ENCODE results near the gene DNAH5. TPM values are rescaled to one million over a fixed set of nuclear protein-coding genes. Genes with fewer than 3 reads are reported as not detected.

DNAH5 gene
- total RNA-seq, 6 donors from 2014 or later = 5.0 to 47.3 (median 10.7) TPM

DNA sequence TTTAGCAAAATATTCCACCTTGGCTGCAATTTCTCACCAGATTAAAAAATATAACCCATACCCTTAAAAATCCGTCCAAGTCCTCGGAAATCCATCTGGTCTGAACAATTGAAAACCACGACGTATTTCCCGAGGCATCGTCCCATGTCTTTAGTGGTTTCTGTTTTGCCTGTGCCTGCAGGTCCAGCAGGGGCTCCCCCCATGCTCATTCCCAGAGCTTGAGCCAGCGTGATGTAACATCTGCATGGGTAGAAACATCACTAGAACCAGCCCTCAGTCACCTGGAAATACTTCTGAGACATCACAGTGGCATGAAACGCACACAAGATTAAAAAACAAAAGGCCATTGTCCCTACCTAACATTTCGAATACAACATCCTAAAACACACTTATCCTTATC, 114.0 kb downstream of the DNAH5 start:
- Histone ChIP-seq H3K27me3 (no peaks in the 10 kb centered on the region), H3K27ac (no peak overlapping the region), H3K36me3 (no peaks in the 10 kb centered on the region), H3K4me1 (no peaks in the 10 kb centered on the region), H3K9me3 (peaks cover 0 to 8% (median 0%) of the 10 kb centered on the region in 4 donors), H3K4me3 (no peak overlapping the region)
- DNase-seq (no peak), ATAC-seq (ENCODE audit: low FRiP score in 2 of 2) (no peak)
- TF ChIP-seq POLR2A (IDR thresholded peaks at IDR 0.05) (no peak), EP300 (IDR thresholded peaks at IDR 0.05) (no peak), POLR2AphosphoS5 (IDR thresholded peaks at IDR 0.05) (no peak)
- TF ChIP-seq, protein P1, sequence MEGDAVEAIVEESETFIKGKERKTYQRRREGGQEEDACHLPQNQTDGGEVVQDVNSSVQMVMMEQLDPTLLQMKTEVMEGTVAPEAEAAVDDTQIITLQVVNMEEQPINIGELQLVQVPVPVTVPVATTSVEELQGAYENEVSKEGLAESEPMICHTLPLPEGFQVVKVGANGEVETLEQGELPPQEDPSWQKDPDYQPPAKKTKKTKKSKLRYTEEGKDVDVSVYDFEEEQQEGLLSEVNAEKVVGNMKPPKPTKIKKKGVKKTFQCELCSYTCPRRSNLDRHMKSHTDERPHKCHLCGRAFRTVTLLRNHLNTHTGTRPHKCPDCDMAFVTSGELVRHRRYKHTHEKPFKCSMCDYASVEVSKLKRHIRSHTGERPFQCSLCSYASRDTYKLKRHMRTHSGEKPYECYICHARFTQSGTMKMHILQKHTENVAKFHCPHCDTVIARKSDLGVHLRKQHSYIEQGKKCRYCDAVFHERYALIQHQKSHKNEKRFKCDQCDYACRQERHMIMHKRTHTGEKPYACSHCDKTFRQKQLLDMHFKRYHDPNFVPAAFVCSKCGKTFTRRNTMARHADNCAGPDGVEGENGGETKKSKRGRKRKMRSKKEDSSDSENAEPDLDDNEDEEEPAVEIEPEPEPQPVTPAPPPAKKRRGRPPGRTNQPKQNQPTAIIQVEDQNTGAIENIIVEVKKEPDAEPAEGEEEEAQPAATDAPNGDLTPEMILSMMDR (IDR thresholded peaks at IDR 0.05) = no peak
- WGBS, 2 donors = 71 to 76% methylated on average over 9 of the region's 9 CpGs

DNA sequence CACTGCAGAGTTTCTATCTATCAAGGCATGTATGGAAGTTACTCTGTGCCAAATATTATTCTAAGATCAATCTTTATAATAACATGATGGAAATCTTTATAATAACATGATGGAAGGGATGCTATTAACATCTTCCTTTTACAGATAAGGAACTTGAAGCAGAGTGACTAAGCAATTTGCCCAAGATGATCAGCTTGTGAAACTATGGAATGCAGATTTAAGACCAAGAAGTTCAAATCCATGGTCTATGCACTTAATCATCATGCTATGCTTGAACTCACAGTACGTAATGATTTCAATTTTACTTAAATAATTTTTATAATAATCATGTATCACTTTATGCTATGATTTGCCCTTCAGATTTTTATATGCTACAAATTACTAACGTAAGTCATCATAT, 123.1 kb downstream of the DNAH5 start:
- H3K27ac ChIP-seq = no peak overlapping the region
- no peak for TF ChIP-seq POLR2AphosphoS5 (IDR thresholded peaks at IDR 0.05)
- no peak for TF ChIP-seq POLR2A (IDR thresholded peaks at IDR 0.05)
- TF ChIP-seq, protein P1 (IDR thresholded peaks at IDR 0.05) = no peak
- TF ChIP-seq EP300 (IDR thresholded peaks at IDR 0.05) = no peak
- H3K27me3 ChIP-seq = no peaks in the 10 kb centered on the region
- DNase-seq = no peak
- no peaks in the 10 kb centered on the region for H3K9me3 ChIP-seq
- no peak overlapping the region for H3K4me3 ChIP-seq
- 87 to 93% methylated on average over 2 of the region's 2 CpGs for WGBS, 2 donors
- no peaks in the 10 kb centered on the region for H3K36me3 ChIP-seq
- ATAC-seq (ENCODE audit: low FRiP score in 2 of 2) = no peak
- no peaks in the 10 kb centered on the region for H3K4me1 ChIP-seq

DNA sequence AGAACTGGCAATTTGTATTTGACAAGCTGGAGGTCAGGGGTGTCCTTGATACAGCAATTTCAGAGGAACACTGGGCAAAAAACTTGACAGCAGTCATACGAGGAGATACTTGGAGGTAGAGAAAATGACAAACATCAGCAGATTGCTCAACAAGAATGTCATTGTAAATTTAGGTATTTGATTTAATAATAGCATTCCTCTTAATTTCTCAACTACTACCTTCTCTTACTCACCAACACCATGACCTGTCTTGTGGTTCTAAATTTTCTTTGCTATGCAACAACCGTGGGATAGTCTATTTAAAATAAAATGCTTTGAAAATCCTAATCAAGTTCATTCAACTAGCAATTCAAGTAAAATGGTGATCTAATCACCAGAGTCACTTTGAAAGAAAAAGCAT, 128.4 kb downstream of the DNAH5 start:
- Histone ChIP-seq H3K27me3 (no peaks in the 10 kb centered on the region), H3K4me1 (no peaks in the 10 kb centered on the region), H3K9me3 (no peaks in the 10 kb centered on the region), H3K27ac (no peak overlapping the region), H3K4me3 (no peak overlapping the region), H3K36me3 (no peaks in the 10 kb centered on the region)
- no peak for DNase-seq
- 70 to 77% methylated on average over 2 of the region's 2 CpGs for WGBS, 2 donors
- ATAC-seq (ENCODE audit: low FRiP score in 2 of 2) = no peak
- TF ChIP-seq POLR2A (IDR thresholded peaks at IDR 0.05) = no peak
- TF ChIP-seq POLR2AphosphoS5 (IDR thresholded peaks at IDR 0.05) = no peak
- TF ChIP-seq EP300 (IDR thresholded peaks at IDR 0.05) = no peak
- TF ChIP-seq, protein P1 (IDR thresholded peaks at IDR 0.05) = no peak

DNA sequence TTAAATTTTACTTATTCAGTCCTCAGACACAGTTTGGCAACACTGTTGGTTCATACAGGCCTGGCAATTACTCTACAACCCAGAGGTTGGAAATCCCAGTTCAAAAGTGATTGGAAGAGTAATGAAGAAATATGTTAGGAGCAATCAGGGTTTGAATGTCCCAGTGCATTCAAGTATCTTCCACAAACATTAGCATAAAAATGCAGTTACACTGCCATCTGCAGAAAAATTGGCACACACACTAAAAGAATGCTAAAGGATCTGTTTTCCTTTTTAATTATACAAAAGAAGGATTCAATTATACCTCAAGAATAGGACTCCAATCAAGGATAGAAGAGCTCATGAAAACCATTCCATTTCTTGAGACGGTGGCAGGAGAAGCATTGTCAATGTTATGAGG, 130.2 kb downstream of the DNAH5 start:
- Histone ChIP-seq H3K9me3 (no peaks in the 10 kb centered on the region), H3K4me3 (no peak overlapping the region), H3K4me1 (no peaks in the 10 kb centered on the region), H3K27me3 (no peaks in the 10 kb centered on the region), H3K27ac (no peak overlapping the region), H3K36me3 (no peaks in the 10 kb centered on the region)
- ATAC-seq (ENCODE audit: low FRiP score in 2 of 2) (no peak), DNase-seq (no peak)
- WGBS, 2 donors = 79 to 86% methylated on average over 1 of the region's 1 CpG
- TF ChIP-seq POLR2A (IDR thresholded peaks at IDR 0.05) (no peak), POLR2AphosphoS5 (IDR thresholded peaks at IDR 0.05) (no peak), EP300 (IDR thresholded peaks at IDR 0.05) (no peak)
- TF ChIP-seq, protein P1 (IDR thresholded peaks at IDR 0.05) = no peak

DNA sequence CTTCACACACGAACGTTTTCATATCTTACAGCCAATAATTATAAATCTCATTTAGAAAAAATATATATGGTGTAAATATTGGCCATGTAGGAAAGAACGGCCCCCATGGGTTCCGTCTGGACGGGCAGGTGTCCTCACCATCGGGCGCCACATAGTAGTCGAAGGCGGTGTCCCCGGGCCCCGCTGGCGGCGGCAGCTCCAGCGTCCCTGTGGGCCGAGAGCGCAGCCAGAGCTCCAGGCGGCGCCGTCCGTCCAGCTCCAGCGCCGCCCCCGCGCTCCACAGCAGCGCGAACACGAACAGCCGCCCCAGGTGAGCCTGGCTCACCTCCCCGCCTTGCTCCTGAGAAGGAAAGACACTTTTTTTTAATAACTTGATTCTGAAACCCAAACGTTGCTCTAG, 134.6 kb downstream of the DNAH5 start:
- no peaks in the 10 kb centered on the region for H3K9me3 ChIP-seq
- H3K4me1 ChIP-seq = no peaks in the 10 kb centered on the region
- peak in 1 of 2 donors; percentile 66 for DNase-seq
- 56 to 76% methylated on average over 30 of the region's 30 CpGs for WGBS, 2 donors
- no peak overlapping the region for H3K4me3 ChIP-seq
- H3K27me3 ChIP-seq = no peaks in the 10 kb centered on the region
- no peak overlapping the region for H3K27ac ChIP-seq
- no peak for ATAC-seq (ENCODE audit: low FRiP score in 2 of 2)
- TF ChIP-seq, protein P1 (IDR thresholded peaks at IDR 0.05) = no peak
- no peak for TF ChIP-seq POLR2AphosphoS5 (IDR thresholded peaks at IDR 0.05)
- no peak for TF ChIP-seq POLR2A (IDR thresholded peaks at IDR 0.05)
- no peak for TF ChIP-seq EP300 (IDR thresholded peaks at IDR 0.05)
- H3K36me3 ChIP-seq = no peaks in the 10 kb centered on the region
